ENCODE data around the gene SPOP. TPM values are rescaled to one million over a fixed set of nuclear protein-coding genes. Genes with fewer than 3 reads are reported as not detected.
A peak's percentile ranks its signal among the peaks of the same experiment; 100 is the strongest.

Gene SPOP
- total and polyA plus RNA-seq, 2 experiments from 2014 or later, result 13.9 to 18.6 TPM

GRCh38 chr17:49633250-49633649, 44.6 kb downstream of the SPOP start:
- no peaks in the 10 kb centered on the region for H3K9me2 ChIP-seq (ENCODE audit: insufficient read depth)
- H3K79me2 ChIP-seq (replicated peaks; ENCODE audit: insufficient read depth), result peaks cover 23% of the 10 kb centered on the region; the same call in 1 of the 2 replicates
- H3K4me2 ChIP-seq, result no peak overlapping the region
- H4K20me1 ChIP-seq (replicated peaks; ENCODE audit: insufficient read depth), result no peaks in the 10 kb centered on the region
- Mint-ChIP-seq H3K9me3 (no peaks in the 10 kb centered on the region), H3K36me3 (ENCODE audit: low read depth) (peaks cover 6% of the 10 kb centered on the region; the same call in 2 of the 3 replicates), H3K27me3 (ENCODE audit: insufficient read depth, low read depth, poor library complexity) (peaks cover 4% of the 10 kb centered on the region), H3K27ac (peak overlapping the region; percentile 83), H3K4me1 (peaks cover 27% of the 10 kb centered on the region), H3K4me3 (no peak overlapping the region)
- H3K27ac ChIP-seq (ENCODE audit: low read depth), result no peak overlapping the region
- no peak for TF ChIP-seq CREB1 (CRISPR knock-in tag; IDR thresholded peaks at IDR 0.05; ENCODE audit: low read depth)
- TF ChIP-seq ZNF462 (CRISPR knock-in tag; IDR thresholded peaks at IDR 0.05), result no peak
- TF ChIP-seq, protein P1, sequence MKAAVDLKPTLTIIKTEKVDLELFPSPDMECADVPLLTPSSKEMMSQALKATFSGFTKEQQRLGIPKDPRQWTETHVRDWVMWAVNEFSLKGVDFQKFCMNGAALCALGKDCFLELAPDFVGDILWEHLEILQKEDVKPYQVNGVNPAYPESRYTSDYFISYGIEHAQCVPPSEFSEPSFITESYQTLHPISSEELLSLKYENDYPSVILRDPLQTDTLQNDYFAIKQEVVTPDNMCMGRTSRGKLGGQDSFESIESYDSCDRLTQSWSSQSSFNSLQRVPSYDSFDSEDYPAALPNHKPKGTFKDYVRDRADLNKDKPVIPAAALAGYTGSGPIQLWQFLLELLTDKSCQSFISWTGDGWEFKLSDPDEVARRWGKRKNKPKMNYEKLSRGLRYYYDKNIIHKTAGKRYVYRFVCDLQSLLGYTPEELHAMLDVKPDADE (IDR thresholded peaks at IDR 0.05), result no peak
- no peak for TF ChIP-seq ZNF114 (CRISPR knock-in tag; IDR thresholded peaks at IDR 0.05)
- TF ChIP-seq JUNB (IDR thresholded peaks at IDR 0.05; ENCODE audit: unreplicated experiment), result no peak
- no peak for TF ChIP-seq EZH2phosphoT487 (IDR thresholded peaks at IDR 0.05; ENCODE audit: unreplicated experiment)
- no peak for TF ChIP-seq EZH2 (IDR thresholded peaks at IDR 0.05; ENCODE audit: low read depth, unreplicated experiment)
- no peak for TF ChIP-seq POLR2AphosphoS5 (IDR thresholded peaks at IDR 0.05; ENCODE audit: low read depth)
- TF ChIP-seq, protein P2, sequence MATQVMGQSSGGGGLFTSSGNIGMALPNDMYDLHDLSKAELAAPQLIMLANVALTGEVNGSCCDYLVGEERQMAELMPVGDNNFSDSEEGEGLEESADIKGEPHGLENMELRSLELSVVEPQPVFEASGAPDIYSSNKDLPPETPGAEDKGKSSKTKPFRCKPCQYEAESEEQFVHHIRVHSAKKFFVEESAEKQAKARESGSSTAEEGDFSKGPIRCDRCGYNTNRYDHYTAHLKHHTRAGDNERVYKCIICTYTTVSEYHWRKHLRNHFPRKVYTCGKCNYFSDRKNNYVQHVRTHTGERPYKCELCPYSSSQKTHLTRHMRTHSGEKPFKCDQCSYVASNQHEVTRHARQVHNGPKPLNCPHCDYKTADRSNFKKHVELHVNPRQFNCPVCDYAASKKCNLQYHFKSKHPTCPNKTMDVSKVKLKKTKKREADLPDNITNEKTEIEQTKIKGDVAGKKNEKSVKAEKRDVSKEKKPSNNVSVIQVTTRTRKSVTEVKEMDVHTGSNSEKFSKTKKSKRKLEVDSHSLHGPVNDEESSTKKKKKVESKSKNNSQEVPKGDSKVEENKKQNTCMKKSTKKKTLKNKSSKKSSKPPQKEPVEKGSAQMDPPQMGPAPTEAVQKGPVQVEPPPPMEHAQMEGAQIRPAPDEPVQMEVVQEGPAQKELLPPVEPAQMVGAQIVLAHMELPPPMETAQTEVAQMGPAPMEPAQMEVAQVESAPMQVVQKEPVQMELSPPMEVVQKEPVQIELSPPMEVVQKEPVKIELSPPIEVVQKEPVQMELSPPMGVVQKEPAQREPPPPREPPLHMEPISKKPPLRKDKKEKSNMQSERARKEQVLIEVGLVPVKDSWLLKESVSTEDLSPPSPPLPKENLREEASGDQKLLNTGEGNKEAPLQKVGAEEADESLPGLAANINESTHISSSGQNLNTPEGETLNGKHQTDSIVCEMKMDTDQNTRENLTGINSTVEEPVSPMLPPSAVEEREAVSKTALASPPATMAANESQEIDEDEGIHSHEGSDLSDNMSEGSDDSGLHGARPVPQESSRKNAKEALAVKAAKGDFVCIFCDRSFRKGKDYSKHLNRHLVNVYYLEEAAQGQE (IDR thresholded peaks at IDR 0.05; ENCODE audit: unreplicated experiment), result no peak
- TF ChIP-seq ZNF331 (CRISPR knock-in tag; IDR thresholded peaks at IDR 0.05; ENCODE audit: low read depth), result no peak
- TF ChIP-seq STAT1 (IDR thresholded peaks at IDR 0.05; ENCODE audit: unreplicated experiment), result no peak
- TF ChIP-seq NANOG (IDR thresholded peaks at IDR 0.05; ENCODE audit: borderline replicate concordance), result no peak
- TF ChIP-seq, protein P3, sequence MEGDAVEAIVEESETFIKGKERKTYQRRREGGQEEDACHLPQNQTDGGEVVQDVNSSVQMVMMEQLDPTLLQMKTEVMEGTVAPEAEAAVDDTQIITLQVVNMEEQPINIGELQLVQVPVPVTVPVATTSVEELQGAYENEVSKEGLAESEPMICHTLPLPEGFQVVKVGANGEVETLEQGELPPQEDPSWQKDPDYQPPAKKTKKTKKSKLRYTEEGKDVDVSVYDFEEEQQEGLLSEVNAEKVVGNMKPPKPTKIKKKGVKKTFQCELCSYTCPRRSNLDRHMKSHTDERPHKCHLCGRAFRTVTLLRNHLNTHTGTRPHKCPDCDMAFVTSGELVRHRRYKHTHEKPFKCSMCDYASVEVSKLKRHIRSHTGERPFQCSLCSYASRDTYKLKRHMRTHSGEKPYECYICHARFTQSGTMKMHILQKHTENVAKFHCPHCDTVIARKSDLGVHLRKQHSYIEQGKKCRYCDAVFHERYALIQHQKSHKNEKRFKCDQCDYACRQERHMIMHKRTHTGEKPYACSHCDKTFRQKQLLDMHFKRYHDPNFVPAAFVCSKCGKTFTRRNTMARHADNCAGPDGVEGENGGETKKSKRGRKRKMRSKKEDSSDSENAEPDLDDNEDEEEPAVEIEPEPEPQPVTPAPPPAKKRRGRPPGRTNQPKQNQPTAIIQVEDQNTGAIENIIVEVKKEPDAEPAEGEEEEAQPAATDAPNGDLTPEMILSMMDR (conservative IDR thresholded peaks at IDR 0.05; ENCODE audit: low read depth in 2 of 2), result no peak
- no peak overlapping the region for H3K4me3 ChIP-seq
- no peak overlapping the region for H2AFZ ChIP-seq
- no peaks in the 10 kb centered on the region for H3F3A ChIP-seq (replicated peaks; ENCODE audit: low read depth)
- peaks cover 10% of the 10 kb centered on the region; the same call in 1 of the 2 replicates for H3K4me1 ChIP-seq (ENCODE audit: insufficient read depth)
- no peak for DNase-seq (ENCODE audit: low spot score)
- H3K36me3 ChIP-seq (ENCODE audit: insufficient read depth), result no peaks in the 10 kb centered on the region
- no peak for ATAC-seq
- no peaks in the 10 kb centered on the region for H3K27me3 ChIP-seq (ENCODE audit: insufficient read depth)

Measured in GM23338 (cell line).